ENCODE measurements around the gene ATG16L1. TPM values are rescaled to one million over a fixed set of nuclear protein-coding genes. Genes with fewer than 3 reads are reported as not detected.
A peak's percentile ranks its signal among the peaks of the same experiment; 100 is the strongest.

The ATG16L1 gene
- polyA plus RNA-seq, result 33.1 to 38.5 TPM (median 34.1 TPM) in 3 replicates
- 58.1 TPM for polyA plus RNA-seq (2011; ENCODE audit: low read depth)
- 19.5 and 25.4 TPM in 2 replicates for polyA plus RNA-seq (2011; cell fraction: cytosol; rRNA removed)
- polyA plus RNA-seq (2011; cell fraction: nucleus; rRNA removed), result 58.8 and 70.9 TPM in 2 replicates
- 17.9 and 20.1 TPM in 2 replicates for polyA plus RNA-seq (2012; ENCODE audit: low replicate concordance)
- 15.5 to 42.1 TPM (median 21.1 TPM) in 3 replicates for polyA minus RNA-seq
- 26.1 TPM for polyA minus RNA-seq (2011; cell fraction: cytosol; rRNA and poly(A)+ RNA removed)
- polyA minus RNA-seq (2011; cell fraction: nucleus; rRNA and poly(A)+ RNA removed), result 30.6 and 41.3 TPM in 2 replicates

- peak; percentile 53 for FAIRE-seq
- peaks cover 33% of the 10 kb centered on the region for H3K4me1 ChIP-seq (ENCODE audit: control insufficient read depth, extremely low read depth, insufficient read depth, low read length)
- peaks cover 0 to 5% of the 10 kb centered on the region in 2 experiments for H3K36me3 ChIP-seq (ENCODE audit: control insufficient read depth in 2 of 2, extremely low read depth in 1 of 2, insufficient read depth in 2 of 2, low read length in 2 of 2)
These were observed at the start of gene ATG16L1 for GRCh38 chr2:233251306-233252116. Gene ATG16L1, plus strand, starts transcription at chr2:233251673. Its CDS starts 155 bp downstream, at chr2:233251828.

GRCh38 chr2:233202531-233202944 is 48.9 kb upstream of the ATG16L1 start:
- peaks cover 5% of the 10 kb centered on the region for H3K27me3 ChIP-seq (ENCODE audit: control insufficient read depth, extremely low read depth, insufficient read depth, low read length)
- H3K4me1 ChIP-seq (ENCODE audit: control insufficient read depth, extremely low read depth, insufficient read depth, low read length), result no peaks in the 10 kb centered on the region
- FAIRE-seq (no peak), DNase-seq (ENCODE audit: low read depth, low spot score) (no peak)
- no peak for TF ChIP-seq EZH2 (IDR thresholded peaks at IDR 0.05; ENCODE audit: low read length)
- TF ChIP-seq CTCF (optimal IDR thresholded peaks at IDR 0.05 in 1 of 3, IDR thresholded peaks at IDR 0.05 in 1 of 3, conservative IDR thresholded peaks at IDR 0.05 in 1 of 3; ENCODE audit: extremely low read depth in 1 of 3, insufficient read depth in 2 of 3, low read length in 3 of 3), result no peak
- dilution Hi-C loops (cut with MboI; ENCODE audit: extremely low pct_ligation_motif_present, low sequenced_read_pairs), result no loop called here
- peaks cover 4 to 18% of the 10 kb centered on the region in 2 experiments for H3K36me3 ChIP-seq (ENCODE audit: control insufficient read depth in 2 of 2, extremely low read depth in 1 of 2, insufficient read depth in 2 of 2, low read length in 2 of 2)
- no peak overlapping the region for H3K4me2 ChIP-seq (ENCODE audit: control insufficient read depth, extremely low read depth, insufficient read depth, low read depth, low read length)
- H3K9ac ChIP-seq (ENCODE audit: control insufficient read depth, extremely low read depth, insufficient read depth, low read length), result no peak overlapping the region
- H3K9me3 ChIP-seq (ENCODE audit: control insufficient read depth, low read depth, low read length), result peaks cover 4% of the 10 kb centered on the region
- no peaks in the 10 kb centered on the region for H4K20me1 ChIP-seq (ENCODE audit: control insufficient read depth, extremely low read depth, insufficient read depth, low read length)
- no peaks in the 10 kb centered on the region for H3K9me1 ChIP-seq (ENCODE audit: control insufficient read depth, extremely low read depth, insufficient read depth, low read length)
- no peak overlapping the region for H2AFZ ChIP-seq (ENCODE audit: control insufficient read depth, low read length)
- H3K79me2 ChIP-seq (ENCODE audit: control insufficient read depth, insufficient read depth, low read length), result no peaks in the 10 kb centered on the region
- no peak overlapping the region for H3K27ac ChIP-seq (ENCODE audit: control insufficient read depth, insufficient read depth, low read length)
- H3K4me3 ChIP-seq (ENCODE audit: control insufficient read depth in 2 of 3, extremely low read depth in 1 of 3, insufficient read depth in 2 of 3, low read depth in 1 of 3, low read length in 3 of 3), result no peak overlapping the region

More at GRCh38 chr2:233251306-233252116, at the start of gene ATG16L1:
- peak; percentile 75 for DNase-seq (ENCODE audit: low read depth, low spot score)
- TF ChIP-seq CTCF (optimal IDR thresholded peaks at IDR 0.05 in 1 of 3, IDR thresholded peaks at IDR 0.05 in 1 of 3, conservative IDR thresholded peaks at IDR 0.05 in 1 of 3; ENCODE audit: extremely low read depth in 1 of 3, insufficient read depth in 2 of 3, low read length in 3 of 3) (peak; percentile 94 to 99 (median 97)), EZH2 (IDR thresholded peaks at IDR 0.05; ENCODE audit: low read length) (no peak)
- Histone ChIP-seq H3K9me3 (ENCODE audit: control insufficient read depth, low read depth, low read length) (no peaks in the 10 kb centered on the region), H3K9ac (ENCODE audit: control insufficient read depth, extremely low read depth, insufficient read depth, low read length) (peak within 1 kb of the TSS; percentile 82), H3K27me3 (ENCODE audit: control insufficient read depth, extremely low read depth, insufficient read depth, low read length) (no peaks in the 10 kb centered on the region), H2AFZ (ENCODE audit: control insufficient read depth, low read length) (peak within 1 kb of the TSS; percentile 78), H3K4me3 (ENCODE audit: control insufficient read depth in 2 of 3, extremely low read depth in 1 of 3, insufficient read depth in 2 of 3, low read depth in 1 of 3, low read length in 3 of 3) (peak within 1 kb of the TSS; percentile 90 to 95 (median 90)), H3K79me2 (ENCODE audit: control insufficient read depth, insufficient read depth, low read length) (peaks cover 48% of the 10 kb centered on the region), H3K4me2 (ENCODE audit: control insufficient read depth, extremely low read depth, insufficient read depth, low read depth, low read length) (peak within 1 kb of the TSS; percentile 96), H4K20me1 (ENCODE audit: control insufficient read depth, extremely low read depth, insufficient read depth, low read length) (peaks cover 8% of the 10 kb centered on the region), H3K27ac (ENCODE audit: control insufficient read depth, insufficient read depth, low read length) (peak within 1 kb of the TSS; percentile 75), H3K9me1 (ENCODE audit: control insufficient read depth, extremely low read depth, insufficient read depth, low read length) (no peaks in the 10 kb centered on the region)
- dilution Hi-C loops (cut with MboI; ENCODE audit: extremely low pct_ligation_motif_present, low sequenced_read_pairs), result no loop called here

Measured in keratinocyte (primary cell).